Hair follicular keratinocyte (primary cell): ENCODE data around the gene GIT1. TPM values are rescaled to one million over a fixed set of nuclear protein-coding genes. Genes with fewer than 3 reads are reported as not detected.

ENCODE experiments used
- total RNA-seq: library from RNA; depleted of rRNA; stranded (reverse); fragments of >200 nt; gene quantifications from 2 replicates; pipeline ENCODE4 v1.2.3, GENCODE V29; 2015

GIT1 gene
- 39.7 and 43.4 TPM in 2 replicates for total RNA-seq

GRCh38 chr17:29589524-29590410 lies at the start of gene GIT1:
Gene GIT1, minus strand, starts transcription at chr17:29589648. Its CDS starts 270 bp downstream, at chr17:29589378.

DNA sequence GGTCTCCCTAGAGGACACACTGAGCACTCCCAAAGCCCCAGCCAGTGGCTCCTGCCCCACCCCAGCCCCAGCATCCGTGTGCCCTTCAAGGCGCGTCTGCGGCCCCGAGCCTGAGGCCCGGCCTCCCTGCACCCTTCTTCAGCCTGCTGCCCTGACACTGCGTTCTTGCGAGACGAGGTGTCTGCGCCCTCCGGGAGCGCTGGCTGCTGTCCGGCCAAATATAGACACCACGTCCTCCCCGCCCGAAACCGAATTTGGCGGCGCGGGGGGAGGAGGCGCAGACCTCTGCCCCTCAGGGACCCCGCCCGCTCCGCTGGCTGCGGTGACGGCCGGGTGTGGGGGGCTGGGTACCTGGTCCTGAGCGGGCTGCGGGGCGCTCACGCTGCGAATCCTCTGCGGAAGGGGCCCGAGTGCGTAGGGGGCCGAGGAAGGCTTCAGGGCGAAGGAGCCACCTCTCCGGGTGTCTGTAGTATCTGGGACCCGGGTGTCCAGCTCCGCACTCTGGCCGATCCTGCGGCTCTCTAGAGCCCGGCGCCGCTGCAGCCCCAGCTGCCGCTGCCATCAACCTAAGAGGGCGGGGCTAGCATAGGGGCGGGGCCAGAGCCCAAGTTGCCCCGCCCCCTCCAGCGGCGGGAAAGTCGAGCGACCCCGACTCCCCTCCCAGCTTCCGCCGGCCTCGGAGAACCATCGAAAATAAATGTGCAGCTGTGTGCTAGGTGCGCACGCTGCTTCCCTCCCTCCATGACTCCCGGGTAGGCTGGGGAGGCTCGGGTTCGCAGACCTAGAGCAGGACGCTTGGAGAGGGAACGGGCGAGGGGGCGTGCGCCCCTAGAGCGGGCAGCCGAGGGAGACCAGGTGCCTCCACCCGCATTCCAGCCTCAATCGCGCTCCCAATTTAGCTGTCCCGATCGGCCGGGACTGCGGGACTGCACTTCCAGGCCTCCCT lies 33.2 kb upstream of the GIT1 start, which contains the start of gene CORO6:
Gene CORO6, minus strand, starts transcription at position 576 of the 946 bp plus-strand sequence. CDS start 1,491 bp downstream, outside the sequence.

GRCh38 chr17:29592850-29593551 lies 3.6 kb upstream of the GIT1 start, which contains the start of gene ANKRD13B:
Gene ANKRD13B, plus strand, starts transcription at chr17:29593132. Its CDS starts 490 bp downstream, at chr17:29593622.

DNA sequence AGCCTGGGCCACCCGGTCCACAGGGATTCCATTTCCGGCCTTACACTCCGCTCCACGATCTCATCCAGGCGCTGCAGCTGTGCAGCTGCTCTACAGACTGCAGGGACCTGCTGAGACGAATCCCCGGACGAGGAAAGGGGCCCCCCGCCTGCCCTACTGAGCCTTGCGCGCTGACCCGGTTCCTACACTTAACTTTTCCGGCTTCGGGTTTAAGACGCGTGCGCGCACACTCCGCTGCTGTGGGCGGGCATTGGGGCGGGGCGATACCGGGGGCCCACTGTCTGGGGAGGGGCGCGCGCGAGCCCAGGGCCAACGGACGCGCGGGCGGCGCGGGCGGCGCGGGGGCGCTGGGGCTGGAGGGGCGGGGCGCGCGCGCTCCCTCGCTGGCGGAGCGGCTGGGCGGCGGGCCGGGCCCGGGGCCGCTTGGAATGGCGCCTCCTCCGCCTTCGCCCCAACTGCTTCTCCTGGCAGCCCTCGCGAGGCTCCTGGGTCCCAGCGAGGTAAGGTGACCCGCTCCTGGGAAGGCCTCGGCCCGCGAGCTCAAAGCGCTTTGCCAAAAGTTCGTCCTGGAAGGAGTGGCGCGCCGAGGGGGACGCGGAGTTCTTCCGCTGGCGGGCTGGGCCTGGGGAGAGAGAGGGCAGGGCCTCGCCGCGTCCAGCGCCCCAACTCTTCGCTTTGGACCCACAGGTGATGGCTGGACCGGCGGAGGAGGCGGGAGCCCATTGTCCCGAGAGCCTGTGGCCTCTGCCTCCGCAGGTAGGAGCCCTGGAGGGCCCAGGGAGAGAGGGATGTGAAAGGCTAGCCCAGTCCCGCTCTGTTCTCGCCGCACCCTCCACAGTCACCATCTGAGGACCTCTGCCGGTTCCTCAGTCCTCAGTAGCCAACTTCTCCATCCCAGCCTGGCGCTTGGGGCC lies 20.9 kb downstream of the GIT1 start, which contains the start of gene TP53I13:
Gene TP53I13, plus strand, starts transcription at position 371 of the 914 bp plus-strand sequence. Its CDS starts 58 bp downstream, at position 429.

DNA sequence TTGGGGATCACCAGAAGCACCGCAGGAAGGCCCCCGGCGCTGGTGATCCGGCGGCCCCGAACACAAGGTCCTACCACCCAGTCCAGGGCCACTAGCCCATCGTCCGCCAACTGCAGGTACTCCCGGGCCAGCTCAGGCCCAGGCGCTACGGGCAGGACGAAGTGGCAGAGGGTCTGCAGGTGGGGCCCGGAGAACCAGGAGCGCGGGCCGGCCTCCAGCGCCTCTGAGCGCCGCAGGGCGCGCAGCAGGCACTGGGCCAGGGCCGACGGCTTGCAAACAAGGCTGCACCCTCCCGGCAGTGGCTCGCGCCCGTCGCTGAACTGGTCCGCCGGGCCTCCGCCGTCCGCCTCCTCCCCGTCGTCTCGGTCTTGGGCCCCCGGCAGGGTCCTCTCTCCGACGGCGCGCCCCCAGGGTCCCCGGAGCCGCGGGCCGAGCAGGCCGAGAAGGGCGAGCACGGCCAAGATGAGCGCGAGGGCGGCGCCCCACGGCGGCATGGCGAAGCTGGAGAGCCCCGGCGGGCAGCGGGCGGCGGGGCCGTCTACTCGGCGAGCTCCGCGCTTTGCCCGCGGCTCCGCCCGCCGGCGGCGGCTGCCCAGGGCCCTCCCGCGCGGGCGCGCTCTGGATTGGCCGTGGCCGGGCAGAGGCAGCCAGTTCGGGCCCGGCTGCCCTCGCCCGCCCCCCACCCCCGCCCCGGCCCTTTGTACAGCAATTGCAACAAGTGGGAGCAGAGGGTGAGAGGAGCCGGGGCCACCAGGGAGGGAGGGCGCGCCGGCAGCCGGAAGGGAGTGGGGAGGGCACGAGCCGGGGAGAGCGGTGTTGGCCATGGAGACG lies 22.8 kb downstream of the GIT1 start, which contains the start of gene ABHD15:
Gene ABHD15, minus strand, starts transcription at position 565 of the 831 bp plus-strand sequence. Its CDS starts 71 bp downstream, at position 494.

Other genes with a start within 250 kb of the GIT1 start
- 19.5 and 29.0 TPM in 2 replicates for gene TAOK1, start 199.3 kb downstream of the GIT1 start, total RNA-seq
- 5.7 and 8.5 TPM in 2 replicates for gene ABHD15, start 22.6 kb downstream of the GIT1 start, total RNA-seq
- 30.2 and 33.9 TPM in 2 replicates for gene TP53I13, start 20.9 kb downstream of the GIT1 start, total RNA-seq
- gene ANKRD13B, start 3.5 kb upstream of the GIT1 start, total RNA-seq = 9.1 and 10.6 TPM in 2 replicates
- gene CORO6, start 33.3 kb upstream of the GIT1 start, total RNA-seq = 4.8 and 9.9 TPM in 2 replicates